Measurements from ENCODE around the gene ULK1. TPM values are rescaled to one million over a fixed set of nuclear protein-coding genes. Genes with fewer than 3 reads are reported as not detected.

Gene ULK1
- total RNA-seq, 1 experiment from 2014 or later = 67.8 TPM

DNA sequence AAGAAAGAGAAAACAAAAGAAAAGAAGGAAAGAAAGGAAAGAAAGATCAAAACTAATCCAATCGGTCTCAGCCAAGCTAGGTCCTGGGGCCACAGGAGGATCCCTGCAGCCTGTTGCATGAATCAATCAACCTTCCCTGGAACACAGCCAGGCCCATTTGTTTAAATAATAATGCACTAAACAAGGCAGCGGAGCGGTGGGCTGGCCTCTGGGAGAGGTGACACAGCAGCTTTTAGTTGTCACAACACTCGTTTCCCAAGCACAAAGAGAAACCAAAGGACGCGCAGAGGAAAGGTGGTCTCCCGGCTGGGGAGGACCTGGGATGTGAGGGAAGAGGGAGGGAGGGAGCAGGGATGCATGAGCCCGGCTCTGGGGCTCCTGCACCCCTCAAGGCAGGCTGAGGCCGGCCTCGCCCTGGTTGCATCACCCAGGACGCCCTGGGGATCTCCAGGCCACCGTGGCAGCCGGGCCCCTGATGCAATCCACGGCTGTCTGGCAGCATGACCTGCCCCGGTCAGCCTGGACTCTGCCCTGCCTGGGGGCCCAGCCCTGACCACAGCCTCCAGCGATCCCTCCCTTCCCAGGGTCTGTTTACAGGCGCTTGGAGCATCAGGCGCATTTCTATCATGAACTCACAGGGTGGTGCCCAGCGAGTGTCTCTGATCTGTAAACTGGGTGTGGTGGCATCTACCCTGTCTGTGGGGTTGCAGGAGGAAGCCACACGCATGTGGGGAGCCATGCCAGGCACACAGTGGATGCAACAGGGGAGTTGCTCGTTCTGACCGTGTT, 33.8 kb upstream of the ULK1 start:
- ATAC-seq (peak; percentile 65), DNase-seq (ENCODE audit: low spot score) (peak; percentile 68)
- POLR2A ChIA-PET = interaction anchor here (1.5 kb wide), 1 partner anchor 69 kb away, joined by 7 read pairs; no protein-coding TSS in a partner anchor
- TF ChIP-seq IRF2 (CRISPR knock-in tag; IDR thresholded peaks at IDR 0.05; ENCODE audit: borderline replicate concordance, low read depth) (no peak), NR1H2 (CRISPR knock-in tag; IDR thresholded peaks at IDR 0.05) (no peak), ZNF219 (CRISPR knock-in tag; IDR thresholded peaks at IDR 0.05; ENCODE audit: borderline replicate concordance) (peak; percentile 34; the same call in 1 of the 2 replicates), TP53 (CRISPR knock-in tag; IDR thresholded peaks at IDR 0.05) (no peak), SMAD4 (CRISPR knock-in tag; IDR thresholded peaks at IDR 0.05) (peak; percentile 35; the same call in 1 of the 2 replicates), RELA (CRISPR knock-in tag; IDR thresholded peaks at IDR 0.05; ENCODE audit: borderline replicate concordance) (no peak), FOXJ3 (CRISPR knock-in tag; IDR thresholded peaks at IDR 0.05; ENCODE audit: borderline replicate concordance) (no peak), ZNF423 (CRISPR knock-in tag; IDR thresholded peaks at IDR 0.05) (peak; percentile 45; the same call in 1 of the 2 replicates), SMAD3 (CRISPR knock-in tag; IDR thresholded peaks at IDR 0.05; ENCODE audit: borderline replicate concordance) (no peak), NFE2L1 (CRISPR knock-in tag; IDR thresholded peaks at IDR 0.05) (peak; percentile 71; the same call in 1 of the 2 replicates), SOX15 (CRISPR knock-in tag; IDR thresholded peaks at IDR 0.05) (no peak), ATF1 (CRISPR knock-in tag; IDR thresholded peaks at IDR 0.05) (no peak), ZNF263 (CRISPR knock-in tag; IDR thresholded peaks at IDR 0.05; ENCODE audit: low read depth) (peak; percentile 84; the same call in 1 of the 2 replicates), GABPB1 (CRISPR knock-in tag; IDR thresholded peaks at IDR 0.05) (peak; percentile 100)
- TF ChIP-seq, protein P1, sequence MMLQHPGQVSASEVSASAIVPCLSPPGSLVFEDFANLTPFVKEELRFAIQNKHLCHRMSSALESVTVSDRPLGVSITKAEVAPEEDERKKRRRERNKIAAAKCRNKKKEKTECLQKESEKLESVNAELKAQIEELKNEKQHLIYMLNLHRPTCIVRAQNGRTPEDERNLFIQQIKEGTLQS (CRISPR knock-in tag; conservative IDR thresholded peaks at IDR 0.05) = peak; percentile 77
- TF ChIP-seq, protein P2, sequence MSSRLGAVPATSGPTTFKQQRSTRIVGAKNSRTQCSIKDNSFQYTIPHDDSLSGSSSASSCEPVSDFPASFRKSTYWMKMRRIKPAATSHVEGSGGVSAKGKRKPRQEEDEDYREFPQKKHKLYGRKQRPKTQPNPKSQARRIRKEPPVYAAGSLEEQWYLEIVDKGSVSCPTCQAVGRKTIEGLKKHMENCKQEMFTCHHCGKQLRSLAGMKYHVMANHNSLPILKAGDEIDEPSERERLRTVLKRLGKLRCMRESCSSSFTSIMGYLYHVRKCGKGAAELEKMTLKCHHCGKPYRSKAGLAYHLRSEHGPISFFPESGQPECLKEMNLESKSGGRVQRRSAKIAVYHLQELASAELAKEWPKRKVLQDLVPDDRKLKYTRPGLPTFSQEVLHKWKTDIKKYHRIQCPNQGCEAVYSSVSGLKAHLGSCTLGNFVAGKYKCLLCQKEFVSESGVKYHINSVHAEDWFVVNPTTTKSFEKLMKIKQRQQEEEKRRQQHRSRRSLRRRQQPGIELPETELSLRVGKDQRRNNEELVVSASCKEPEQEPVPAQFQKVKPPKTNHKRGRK (CRISPR knock-in tag; IDR thresholded peaks at IDR 0.05; ENCODE audit: borderline replicate concordance) = peak; percentile 97
- TF ChIP-seq, protein P3, sequence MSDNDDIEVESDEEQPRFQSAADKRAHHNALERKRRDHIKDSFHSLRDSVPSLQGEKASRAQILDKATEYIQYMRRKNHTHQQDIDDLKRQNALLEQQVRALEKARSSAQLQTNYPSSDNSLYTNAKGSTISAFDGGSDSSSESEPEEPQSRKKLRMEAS (CRISPR knock-in tag; IDR thresholded peaks at IDR 0.05) = peak; percentile 80
- TF ChIP-seq, protein P4, sequence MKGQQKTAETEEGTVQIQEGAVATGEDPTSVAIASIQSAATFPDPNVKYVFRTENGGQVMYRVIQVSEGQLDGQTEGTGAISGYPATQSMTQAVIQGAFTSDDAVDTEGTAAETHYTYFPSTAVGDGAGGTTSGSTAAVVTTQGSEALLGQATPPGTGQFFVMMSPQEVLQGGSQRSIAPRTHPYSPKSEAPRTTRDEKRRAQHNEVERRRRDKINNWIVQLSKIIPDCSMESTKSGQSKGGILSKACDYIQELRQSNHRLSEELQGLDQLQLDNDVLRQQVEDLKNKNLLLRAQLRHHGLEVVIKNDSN (CRISPR knock-in tag; IDR thresholded peaks at IDR 0.05) = 0 out of 2 replicates have a peak, but pooled peaks have one; percentile 14
- TF ChIP-seq, protein P5, sequence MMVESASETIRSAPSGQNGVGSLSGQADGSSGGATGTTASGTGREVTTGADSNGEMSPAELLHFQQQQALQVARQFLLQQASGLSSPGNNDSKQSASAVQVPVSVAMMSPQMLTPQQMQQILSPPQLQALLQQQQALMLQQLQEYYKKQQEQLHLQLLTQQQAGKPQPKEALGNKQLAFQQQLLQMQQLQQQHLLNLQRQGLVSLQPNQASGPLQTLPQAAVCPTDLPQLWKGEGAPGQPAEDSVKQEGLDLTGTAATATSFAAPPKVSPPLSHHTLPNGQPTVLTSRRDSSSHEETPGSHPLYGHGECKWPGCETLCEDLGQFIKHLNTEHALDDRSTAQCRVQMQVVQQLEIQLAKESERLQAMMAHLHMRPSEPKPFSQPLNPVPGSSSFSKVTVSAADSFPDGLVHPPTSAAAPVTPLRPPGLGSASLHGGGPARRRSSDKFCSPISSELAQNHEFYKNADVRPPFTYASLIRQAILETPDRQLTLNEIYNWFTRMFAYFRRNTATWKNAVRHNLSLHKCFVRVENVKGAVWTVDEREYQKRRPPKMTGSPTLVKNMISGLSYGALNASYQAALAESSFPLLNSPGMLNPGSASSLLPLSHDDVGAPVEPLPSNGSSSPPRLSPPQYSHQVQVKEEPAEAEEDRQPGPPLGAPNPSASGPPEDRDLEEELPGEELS (CRISPR knock-in tag; IDR thresholded peaks at IDR 0.05) = 0 out of 2 replicates have a peak, but pooled peaks have one; percentile 48
- TF ChIP-seq, protein P6, sequence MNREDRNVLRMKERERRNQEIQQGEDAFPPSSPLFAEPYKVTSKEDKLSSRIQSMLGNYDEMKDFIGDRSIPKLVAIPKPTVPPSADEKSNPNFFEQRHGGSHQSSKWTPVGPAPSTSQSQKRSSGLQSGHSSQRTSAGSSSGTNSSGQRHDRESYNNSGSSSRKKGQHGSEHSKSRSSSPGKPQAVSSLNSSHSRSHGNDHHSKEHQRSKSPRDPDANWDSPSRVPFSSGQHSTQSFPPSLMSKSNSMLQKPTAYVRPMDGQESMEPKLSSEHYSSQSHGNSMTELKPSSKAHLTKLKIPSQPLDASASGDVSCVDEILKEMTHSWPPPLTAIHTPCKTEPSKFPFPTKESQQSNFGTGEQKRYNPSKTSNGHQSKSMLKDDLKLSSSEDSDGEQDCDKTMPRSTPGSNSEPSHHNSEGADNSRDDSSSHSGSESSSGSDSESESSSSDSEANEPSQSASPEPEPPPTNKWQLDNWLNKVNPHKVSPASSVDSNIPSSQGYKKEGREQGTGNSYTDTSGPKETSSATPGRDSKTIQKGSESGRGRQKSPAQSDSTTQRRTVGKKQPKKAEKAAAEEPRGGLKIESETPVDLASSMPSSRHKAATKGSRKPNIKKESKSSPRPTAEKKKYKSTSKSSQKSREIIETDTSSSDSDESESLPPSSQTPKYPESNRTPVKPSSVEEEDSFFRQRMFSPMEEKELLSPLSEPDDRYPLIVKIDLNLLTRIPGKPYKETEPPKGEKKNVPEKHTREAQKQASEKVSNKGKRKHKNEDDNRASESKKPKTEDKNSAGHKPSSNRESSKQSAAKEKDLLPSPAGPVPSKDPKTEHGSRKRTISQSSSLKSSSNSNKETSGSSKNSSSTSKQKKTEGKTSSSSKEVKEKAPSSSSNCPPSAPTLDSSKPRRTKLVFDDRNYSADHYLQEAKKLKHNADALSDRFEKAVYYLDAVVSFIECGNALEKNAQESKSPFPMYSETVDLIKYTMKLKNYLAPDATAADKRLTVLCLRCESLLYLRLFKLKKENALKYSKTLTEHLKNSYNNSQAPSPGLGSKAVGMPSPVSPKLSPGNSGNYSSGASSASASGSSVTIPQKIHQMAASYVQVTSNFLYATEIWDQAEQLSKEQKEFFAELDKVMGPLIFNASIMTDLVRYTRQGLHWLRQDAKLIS (CRISPR knock-in tag; IDR thresholded peaks at IDR 0.05; ENCODE audit: borderline replicate concordance) = no peak
- H3K9me3 Mint-ChIP-seq = no peaks in the 10 kb centered on the region
- H3K27me3 Mint-ChIP-seq (ENCODE audit: low read depth) = peaks cover 19% of the 10 kb centered on the region
- no peaks in the 10 kb centered on the region for H3K36me3 Mint-ChIP-seq
- H3K4me3 Mint-ChIP-seq = peak overlapping the region; percentile 50
- peaks cover 40% of the 10 kb centered on the region for H3K4me1 Mint-ChIP-seq
- CTCF ChIA-PET = interaction anchor here (1.3 kb wide), 1 partner anchor 69 kb away, joined by 3 read pairs; no protein-coding TSS in a partner anchor
- peak overlapping the region; percentile 90 for H3K27ac Mint-ChIP-seq
